ENCODE results near the gene UBR2. TPM values are rescaled to one million over a fixed set of nuclear protein-coding genes. Genes with fewer than 3 reads are reported as not detected.

The UBR2 gene
- total RNA-seq, 1 donor from 2014 or later: 17.8 TPM

DNA sequence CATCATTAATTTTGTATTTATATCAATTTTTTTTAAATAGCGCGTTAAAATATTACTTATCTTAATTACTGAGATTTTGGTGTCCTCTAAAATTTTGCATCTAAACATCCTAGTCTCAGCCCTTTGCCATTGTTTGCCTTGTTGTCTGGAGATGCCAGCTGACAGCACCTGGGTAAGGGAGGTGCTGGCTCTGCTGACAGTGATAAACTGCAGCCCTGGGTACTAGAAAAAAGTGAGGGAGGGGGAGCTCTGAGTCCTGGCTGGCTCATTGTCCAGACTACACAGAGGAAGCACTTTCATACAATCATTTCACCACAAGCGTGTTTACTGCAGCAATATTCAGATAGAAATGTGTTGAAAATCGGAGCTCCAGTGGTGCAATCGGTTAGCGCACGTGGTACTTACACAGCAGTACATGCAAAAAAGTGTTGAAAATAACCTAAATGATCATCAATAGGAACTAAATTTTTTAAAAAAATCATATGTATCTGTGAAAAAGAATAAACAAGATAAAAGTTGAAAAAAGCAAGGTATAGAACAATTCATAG is 18.5 kb upstream of the UBR2 start:
- Histone ChIP-seq H3K27me3 (no peaks in the 10 kb centered on the region), H3K4me1 (no peaks in the 10 kb centered on the region), H3K4me3 (no peak overlapping the region), H3K36me3 (no peaks in the 10 kb centered on the region), H3K9me3 (no peaks in the 10 kb centered on the region), H3K27ac (no peak overlapping the region)
- no peak for TF ChIP-seq CTCF (IDR thresholded peaks at IDR 0.05)
- intact Hi-C loops (cut with DNase I): loop anchor here (5.0 kb wide), 3 partner anchors 93 to 328 kb away; partner anchors contain the start of genes MRPS10 and TRERF1
- no peak for DNase-seq (ENCODE audit: low spot score in 2 of 2)

DNA sequence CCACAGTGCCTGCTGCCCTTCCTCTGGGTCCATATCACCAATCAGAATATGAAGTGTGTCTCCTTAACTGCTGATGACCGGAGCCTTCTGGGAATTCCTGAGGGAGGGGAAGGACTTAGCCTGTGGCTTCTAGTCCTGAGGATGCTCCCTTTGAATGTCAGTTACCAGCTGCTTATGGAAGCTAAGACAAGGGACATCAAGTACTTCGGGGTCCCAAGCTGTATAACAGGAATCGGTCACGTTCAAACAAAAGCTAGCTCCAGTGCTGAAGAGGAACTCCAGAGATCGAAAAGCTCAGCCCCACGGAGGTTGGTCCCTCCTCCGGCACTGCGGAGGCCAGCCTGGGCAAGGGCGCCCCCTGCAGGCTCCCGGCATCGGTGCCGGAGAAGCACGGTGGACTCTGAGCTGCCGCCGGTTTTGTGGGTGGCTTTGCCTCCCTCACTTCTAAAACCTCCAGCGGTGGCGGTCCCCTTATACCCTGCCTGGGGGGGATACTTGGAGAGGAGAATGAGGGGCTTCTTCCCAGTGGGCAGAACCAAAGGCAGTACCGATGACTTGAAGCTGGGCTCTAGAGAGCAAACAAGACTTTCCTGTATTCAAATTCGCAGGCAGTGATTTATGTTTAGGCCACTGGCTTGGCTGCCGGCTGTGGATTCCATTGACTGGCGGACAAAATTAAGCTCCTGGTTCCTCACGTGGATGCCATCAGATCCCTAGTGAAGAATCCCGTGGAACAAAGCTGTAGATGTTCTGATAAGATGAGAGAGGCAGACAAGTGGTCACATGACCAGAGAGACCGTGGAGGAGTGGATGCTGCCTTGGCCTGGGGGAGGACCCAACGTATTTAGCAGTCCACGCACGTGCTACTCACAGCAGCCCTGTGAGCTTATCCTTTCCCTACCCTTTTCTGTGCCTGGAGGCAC is 16.2 kb upstream of the UBR2 start:
- H3K27ac ChIP-seq: peak overlapping the region; percentile 23 to 66
- H3K27me3 ChIP-seq: no peaks in the 10 kb centered on the region
- peak; percentile 94 to 99 (median 97) for TF ChIP-seq CTCF (IDR thresholded peaks at IDR 0.05)
- no peaks in the 10 kb centered on the region for H3K9me3 ChIP-seq
- DNase-seq (ENCODE audit: low spot score in 2 of 2): peak in 1 of 2 donors; percentile 88
- H3K4me3 ChIP-seq: peak overlapping the region; percentile 53 to 67
- intact Hi-C loops (cut with DNase I): loop anchor here (2.0 to 5.0 kb wide), 4 partner anchors 15 to 330 kb away; partner anchors contain the start of genes MRPS10 and TRERF1
- H3K36me3 ChIP-seq: no peaks in the 10 kb centered on the region
- H3K4me1 ChIP-seq: no peaks in the 10 kb centered on the region

DNA sequence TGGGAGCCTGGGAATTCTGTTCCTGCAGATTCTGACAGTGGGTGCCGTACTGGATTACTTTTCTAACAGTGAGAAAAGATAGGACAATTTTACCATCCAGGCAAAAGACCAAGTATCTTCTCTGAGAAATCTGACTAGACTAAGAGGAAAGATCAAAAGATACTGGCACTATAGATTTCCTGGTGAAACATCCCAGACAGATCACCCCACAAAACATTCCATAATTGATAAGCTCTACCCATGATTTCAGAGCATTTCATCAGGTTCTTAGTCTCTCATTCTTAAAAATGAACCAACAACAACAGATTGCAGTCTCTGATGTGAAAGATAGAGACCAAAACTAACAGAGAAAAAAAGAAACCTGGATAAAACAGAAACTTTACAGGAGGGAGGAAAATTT is 13.6 kb upstream of the UBR2 start:
- Histone ChIP-seq H3K9me3 (no peaks in the 10 kb centered on the region), H3K4me1 (peaks cover 0 to 3% of the 10 kb centered on the region in 2 donors), H3K4me3 (no peak overlapping the region), H3K27me3 (no peaks in the 10 kb centered on the region), H3K36me3 (no peaks in the 10 kb centered on the region), H3K27ac (no peak overlapping the region)
- DNase-seq (ENCODE audit: low spot score in 2 of 2): no peak
- TF ChIP-seq CTCF (IDR thresholded peaks at IDR 0.05): no peak
- intact Hi-C loops (cut with DNase I): no loop called here

GRCh38 chr6:42551217-42551616 is 12.6 kb upstream of the UBR2 start:
- Histone ChIP-seq H3K36me3 (no peaks in the 10 kb centered on the region), H3K27ac (no peak overlapping the region), H3K27me3 (no peaks in the 10 kb centered on the region), H3K4me1 (peaks cover 0 to 3% of the 10 kb centered on the region in 2 donors), H3K9me3 (no peaks in the 10 kb centered on the region), H3K4me3 (no peak overlapping the region)
- TF ChIP-seq CTCF (IDR thresholded peaks at IDR 0.05): no peak
- intact Hi-C loops (cut with DNase I): no loop called here
- DNase-seq (ENCODE audit: low spot score in 2 of 2): no peak

DNA sequence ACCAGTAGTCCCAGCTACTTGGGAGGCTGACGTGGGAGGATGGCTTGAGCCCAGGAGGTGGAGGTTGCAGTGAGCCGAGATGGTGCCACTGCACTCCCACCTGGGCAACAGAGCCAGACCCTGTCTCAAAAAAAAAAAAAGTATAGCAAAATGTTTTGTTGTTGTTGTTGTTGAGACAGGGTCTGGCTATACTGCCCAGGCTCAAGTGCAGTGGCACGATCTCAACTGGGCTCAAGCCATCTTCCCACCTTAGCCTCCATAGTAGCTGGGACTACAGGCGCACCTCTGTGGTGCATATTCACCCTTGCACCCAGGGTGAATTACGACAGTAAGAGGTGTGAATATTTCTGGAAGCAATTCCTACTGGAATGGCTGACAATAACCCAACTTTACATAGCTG is 11.4 kb upstream of the UBR2 start:
- Histone ChIP-seq H3K9me3 (no peaks in the 10 kb centered on the region), H3K4me1 (peaks cover 0 to 3% of the 10 kb centered on the region in 2 donors), H3K27me3 (no peaks in the 10 kb centered on the region), H3K27ac (no peak overlapping the region), H3K4me3 (no peak overlapping the region), H3K36me3 (no peaks in the 10 kb centered on the region)
- no peak for TF ChIP-seq CTCF (IDR thresholded peaks at IDR 0.05)
- intact Hi-C loops (cut with DNase I): no loop called here
- no peak for DNase-seq (ENCODE audit: low spot score in 2 of 2)

Data from ascending aorta (tissue), 2 donors.